ENCODE measurements around the gene KCNH1. TPM values are rescaled to one million over a fixed set of nuclear protein-coding genes. Genes with fewer than 3 reads are reported as not detected.

KCNH1 gene
- total and polyA plus RNA-seq, 4 donors: 0.02 to 0.31 TPM; not detected in 2

GRCh38 chr1:210940081-210940617, 193.8 kb downstream of the KCNH1 start:
- H3K9me3 ChIP-seq (ENCODE audit: control insufficient read depth in 4 of 4, insufficient read depth in 3 of 4, low read length in 3 of 4): peaks cover 0 to 6% (median 0%) of the 10 kb centered on the region in 4 donors
- no peaks in the 10 kb centered on the region for H3K27me3 ChIP-seq (ENCODE audit: control insufficient read depth in 3 of 3, insufficient read depth in 3 of 3, low read length in 2 of 3)
- H3K4me3 ChIP-seq: no peak overlapping the region
- H3K4me1 ChIP-seq (ENCODE audit: control insufficient read depth in 5 of 5, insufficient read depth in 5 of 5, low read length in 5 of 5): no peaks in the 10 kb centered on the region
- DNase-seq (no peak), ATAC-seq (ENCODE audit: insufficient read depth, low FRiP score) (no peak)
- no peaks in the 10 kb centered on the region for H3K36me3 ChIP-seq (ENCODE audit: control insufficient read depth in 4 of 4, insufficient read depth in 4 of 4, low read length in 4 of 4)
- TF ChIP-seq, protein P1, sequence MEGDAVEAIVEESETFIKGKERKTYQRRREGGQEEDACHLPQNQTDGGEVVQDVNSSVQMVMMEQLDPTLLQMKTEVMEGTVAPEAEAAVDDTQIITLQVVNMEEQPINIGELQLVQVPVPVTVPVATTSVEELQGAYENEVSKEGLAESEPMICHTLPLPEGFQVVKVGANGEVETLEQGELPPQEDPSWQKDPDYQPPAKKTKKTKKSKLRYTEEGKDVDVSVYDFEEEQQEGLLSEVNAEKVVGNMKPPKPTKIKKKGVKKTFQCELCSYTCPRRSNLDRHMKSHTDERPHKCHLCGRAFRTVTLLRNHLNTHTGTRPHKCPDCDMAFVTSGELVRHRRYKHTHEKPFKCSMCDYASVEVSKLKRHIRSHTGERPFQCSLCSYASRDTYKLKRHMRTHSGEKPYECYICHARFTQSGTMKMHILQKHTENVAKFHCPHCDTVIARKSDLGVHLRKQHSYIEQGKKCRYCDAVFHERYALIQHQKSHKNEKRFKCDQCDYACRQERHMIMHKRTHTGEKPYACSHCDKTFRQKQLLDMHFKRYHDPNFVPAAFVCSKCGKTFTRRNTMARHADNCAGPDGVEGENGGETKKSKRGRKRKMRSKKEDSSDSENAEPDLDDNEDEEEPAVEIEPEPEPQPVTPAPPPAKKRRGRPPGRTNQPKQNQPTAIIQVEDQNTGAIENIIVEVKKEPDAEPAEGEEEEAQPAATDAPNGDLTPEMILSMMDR (IDR thresholded peaks at IDR 0.05; ENCODE audit: control extremely low read depth, extremely low read depth): no peak
- H3K9ac ChIP-seq (ENCODE audit: insufficient read depth in 1 of 2, low read length in 2 of 2): no peak overlapping the region
- 44 to 46% methylated on average over 1 of the region's 1 CpG for WGBS, 2 donors
- H3K27ac ChIP-seq (ENCODE audit: low read depth in 1 of 2, low read length in 1 of 2): no peak overlapping the region

- DNase-seq: no peak
- ATAC-seq (ENCODE audit: insufficient read depth, low FRiP score): no peak
- WGBS, 2 donors: 73 to 78% methylated on average over 3 of the region's 3 CpGs
- Histone ChIP-seq H3K9ac (ENCODE audit: insufficient read depth in 1 of 2, low read length in 2 of 2) (no peak overlapping the region), H3K9me3 (ENCODE audit: control insufficient read depth in 4 of 4, insufficient read depth in 3 of 4, low read length in 3 of 4) (peaks cover 0 to 6% (median 0%) of the 10 kb centered on the region in 4 donors), H3K4me3 (no peak overlapping the region), H3K27ac (ENCODE audit: low read depth in 1 of 2, low read length in 1 of 2) (no peak overlapping the region), H3K27me3 (ENCODE audit: control insufficient read depth in 3 of 3, insufficient read depth in 3 of 3, low read length in 2 of 3) (no peaks in the 10 kb centered on the region), H3K36me3 (ENCODE audit: control insufficient read depth in 4 of 4, insufficient read depth in 4 of 4, low read length in 4 of 4) (no peaks in the 10 kb centered on the region), H3K4me1 (ENCODE audit: control insufficient read depth in 5 of 5, insufficient read depth in 5 of 5, low read length in 5 of 5) (no peaks in the 10 kb centered on the region)
- TF ChIP-seq, protein P1 (IDR thresholded peaks at IDR 0.05; ENCODE audit: control extremely low read depth, extremely low read depth): no peak
Observed at GRCh38 chr1:210938416-210938925, 195.5 kb downstream of the KCNH1 start.

- Histone ChIP-seq H3K27ac (ENCODE audit: low read depth in 1 of 2, low read length in 1 of 2) (no peak overlapping the region), H3K9ac (ENCODE audit: insufficient read depth in 1 of 2, low read length in 2 of 2) (no peak overlapping the region), H3K4me1 (ENCODE audit: control insufficient read depth in 5 of 5, insufficient read depth in 5 of 5, low read length in 5 of 5) (no peaks in the 10 kb centered on the region), H3K4me3 (no peak overlapping the region), H3K36me3 (ENCODE audit: control insufficient read depth in 4 of 4, insufficient read depth in 4 of 4, low read length in 4 of 4) (no peaks in the 10 kb centered on the region), H3K27me3 (ENCODE audit: control insufficient read depth in 3 of 3, insufficient read depth in 3 of 3, low read length in 2 of 3) (no peaks in the 10 kb centered on the region), H3K9me3 (ENCODE audit: control insufficient read depth in 4 of 4, insufficient read depth in 3 of 4, low read length in 3 of 4) (peaks cover 0 to 6% (median 0%) of the 10 kb centered on the region in 4 donors)
- TF ChIP-seq, protein P1 (IDR thresholded peaks at IDR 0.05; ENCODE audit: control extremely low read depth, extremely low read depth): no peak
- DNase-seq: no peak
- ATAC-seq (ENCODE audit: insufficient read depth, low FRiP score): no peak
Observed at GRCh38 chr1:210937846-210938245, 196.1 kb downstream of the KCNH1 start.

DNA sequence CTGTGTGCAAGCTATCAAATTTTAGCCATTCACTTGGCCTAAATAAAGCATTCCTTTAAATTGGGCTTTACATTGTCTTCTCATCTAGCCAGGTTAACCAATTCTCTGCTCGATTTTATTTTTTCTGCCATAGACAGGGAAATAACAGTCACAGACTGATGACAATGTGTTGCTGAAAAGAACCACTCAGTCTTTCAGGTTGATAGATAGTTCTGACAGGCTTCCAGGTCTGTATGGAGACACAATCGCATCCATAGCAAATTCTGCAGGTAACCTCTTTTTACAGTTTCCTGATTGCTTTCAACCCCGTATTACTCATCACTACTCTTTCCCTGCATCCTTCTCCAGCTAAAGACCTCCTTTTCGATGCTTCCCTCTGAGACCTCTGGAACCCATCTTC, 198.0 kb downstream of the KCNH1 start:
- H3K4me1 ChIP-seq (ENCODE audit: control insufficient read depth in 5 of 5, insufficient read depth in 5 of 5, low read length in 5 of 5): no peaks in the 10 kb centered on the region
- ATAC-seq (ENCODE audit: insufficient read depth, low FRiP score) (no peak), DNase-seq (no peak)
- TF ChIP-seq, protein P1 (IDR thresholded peaks at IDR 0.05; ENCODE audit: control extremely low read depth, extremely low read depth): no peak
- H3K4me3 ChIP-seq: no peak overlapping the region
- 87 to 88% methylated on average over 4 of the region's 4 CpGs for WGBS, 2 donors
- no peaks in the 10 kb centered on the region for H3K27me3 ChIP-seq (ENCODE audit: control insufficient read depth in 3 of 3, insufficient read depth in 3 of 3, low read length in 2 of 3)
- H3K36me3 ChIP-seq (ENCODE audit: control insufficient read depth in 4 of 4, insufficient read depth in 4 of 4, low read length in 4 of 4): no peaks in the 10 kb centered on the region
- H3K27ac ChIP-seq (ENCODE audit: low read depth in 1 of 2, low read length in 1 of 2): no peak overlapping the region
- peaks cover 0 to 3% (median 0%) of the 10 kb centered on the region in 4 donors for H3K9me3 ChIP-seq (ENCODE audit: control insufficient read depth in 4 of 4, insufficient read depth in 3 of 4, low read length in 3 of 4)
- no peak overlapping the region for H3K9ac ChIP-seq (ENCODE audit: insufficient read depth in 1 of 2, low read length in 2 of 2)

Measured in lung (tissue), 12 donors.